Measurements from ENCODE around the gene SEMA3C. TPM values are rescaled to one million over a fixed set of nuclear protein-coding genes. Genes with fewer than 3 reads are reported as not detected.

Gene SEMA3C
- total and polyA plus RNA-seq, 10 donors: 1.1 to 53.7 (median 13.0) TPM

GRCh38 chr7:80721883-80722615 is 196.8 kb downstream of the SEMA3C start:
- 51 to 79% (median 62%) methylated on average over 3 of the region's 3 CpGs for WGBS, 5 donors
- no peaks in the 10 kb centered on the region for H3K27me3 ChIP-seq (replicated peaks in 1 of 7)
- intact Hi-C loops (cut with DNase I; ENCODE audit: low total_unique reads): no loop called here
- no peaks in the 10 kb centered on the region for H3K36me3 ChIP-seq
- no peak for DNase-seq
- peak overlapping the region in 6 of 8 donors; percentile 22 to 72 (median 53) for H3K27ac ChIP-seq
- H3K4me3 ChIP-seq: no peak overlapping the region
- H3K4me1 ChIP-seq: peaks cover 0 to 19% (median 7%) of the 10 kb centered on the region in 6 donors
- TF ChIP-seq POLR2A (IDR thresholded peaks at IDR 0.05) (no peak), CTCF (IDR thresholded peaks at IDR 0.05 in 8 of 11, conservative IDR thresholded peaks at IDR 0.05 in 3 of 11) (no peak), POLR2AphosphoS5 (IDR thresholded peaks at IDR 0.05) (no peak)
- H3K9me3 ChIP-seq: peaks cover 0 to 4% (median 0%) of the 10 kb centered on the region in 8 donors

- H3K36me3 ChIP-seq: no peaks in the 10 kb centered on the region
- H3K9me3 ChIP-seq: peaks cover 0 to 4% (median 0%) of the 10 kb centered on the region in 8 donors
- TF ChIP-seq POLR2AphosphoS5 (IDR thresholded peaks at IDR 0.05) (no peak), POLR2A (IDR thresholded peaks at IDR 0.05) (no peak)
- H3K27me3 ChIP-seq (replicated peaks in 1 of 7): no peaks in the 10 kb centered on the region
- H3K4me1 ChIP-seq: peaks cover 0 to 19% (median 7%) of the 10 kb centered on the region in 6 donors
- no peak overlapping the region for H3K27ac ChIP-seq
- intact Hi-C loops (cut with DNase I; ENCODE audit: low total_unique reads): no loop called here
- no peak for DNase-seq
- WGBS, 5 donors: 87 to 97% (median 96%) methylated on average over 3 of the region's 3 CpGs
- H3K4me3 ChIP-seq: no peak overlapping the region
Observed at GRCh38 chr7:80720146-80720545, 198.7 kb downstream of the SEMA3C start.

GRCh38 chr7:80719261-80719660 is 199.6 kb downstream of the SEMA3C start:
- intact Hi-C loops (cut with DNase I; ENCODE audit: low total_unique reads): no loop called here
- Histone ChIP-seq H3K36me3 (no peaks in the 10 kb centered on the region), H3K9me3 (peaks cover 0 to 4% (median 0%) of the 10 kb centered on the region in 8 donors), H3K4me3 (no peak overlapping the region), H3K27me3 (replicated peaks in 1 of 7) (no peaks in the 10 kb centered on the region), H3K4me1 (peaks cover 0 to 19% (median 7%) of the 10 kb centered on the region in 6 donors), H3K27ac (no peak overlapping the region)
- 67 to 90% (median 89%) methylated on average over 3 of the region's 3 CpGs for WGBS, 5 donors
- no peak for TF ChIP-seq CTCF (IDR thresholded peaks at IDR 0.05 in 8 of 11, conservative IDR thresholded peaks at IDR 0.05 in 3 of 11)
- TF ChIP-seq POLR2A (IDR thresholded peaks at IDR 0.05): no peak
- TF ChIP-seq POLR2AphosphoS5 (IDR thresholded peaks at IDR 0.05): no peak
- no peak for DNase-seq

GRCh38 chr7:80711531-80711930 is 207.3 kb downstream of the SEMA3C start:
- no peak overlapping the region for H3K27ac ChIP-seq
- peaks cover 0 to 14% (median 0%) of the 10 kb centered on the region in 6 donors for H3K4me1 ChIP-seq
- 66 to 87% (median 68%) methylated on average over 2 of the region's 2 CpGs for WGBS, 5 donors
- H3K36me3 ChIP-seq: no peaks in the 10 kb centered on the region
- H3K9me3 ChIP-seq: no peaks in the 10 kb centered on the region
- intact Hi-C loops (cut with DNase I; ENCODE audit: low total_unique reads): no loop called here
- TF ChIP-seq POLR2AphosphoS5 (IDR thresholded peaks at IDR 0.05) (no peak), POLR2A (IDR thresholded peaks at IDR 0.05) (no peak), CTCF (IDR thresholded peaks at IDR 0.05 in 8 of 11, conservative IDR thresholded peaks at IDR 0.05 in 3 of 11) (no peak)
- DNase-seq: no peak
- H3K4me3 ChIP-seq: no peak overlapping the region
- no peaks in the 10 kb centered on the region for H3K27me3 ChIP-seq (replicated peaks in 1 of 7)

Measured in spleen (tissue), 11 donors.